GM18520 (cell line): ENCODE measurements around the gene ZXDB.
"Not testable (repeated sequence)": the region's sequence is repeated elsewhere in the genome, so short reads cannot be mapped to it uniquely, and the experiment has no call there.

Source experiments
- ATAC-seq: cut with Tn5 transposase; IDR thresholded peaks from one replicate; pipeline ENCODE4 v1.9.1; 2021; ENCODE audit not compliant: unreplicated experiment

The ZXDB gene

DNA sequence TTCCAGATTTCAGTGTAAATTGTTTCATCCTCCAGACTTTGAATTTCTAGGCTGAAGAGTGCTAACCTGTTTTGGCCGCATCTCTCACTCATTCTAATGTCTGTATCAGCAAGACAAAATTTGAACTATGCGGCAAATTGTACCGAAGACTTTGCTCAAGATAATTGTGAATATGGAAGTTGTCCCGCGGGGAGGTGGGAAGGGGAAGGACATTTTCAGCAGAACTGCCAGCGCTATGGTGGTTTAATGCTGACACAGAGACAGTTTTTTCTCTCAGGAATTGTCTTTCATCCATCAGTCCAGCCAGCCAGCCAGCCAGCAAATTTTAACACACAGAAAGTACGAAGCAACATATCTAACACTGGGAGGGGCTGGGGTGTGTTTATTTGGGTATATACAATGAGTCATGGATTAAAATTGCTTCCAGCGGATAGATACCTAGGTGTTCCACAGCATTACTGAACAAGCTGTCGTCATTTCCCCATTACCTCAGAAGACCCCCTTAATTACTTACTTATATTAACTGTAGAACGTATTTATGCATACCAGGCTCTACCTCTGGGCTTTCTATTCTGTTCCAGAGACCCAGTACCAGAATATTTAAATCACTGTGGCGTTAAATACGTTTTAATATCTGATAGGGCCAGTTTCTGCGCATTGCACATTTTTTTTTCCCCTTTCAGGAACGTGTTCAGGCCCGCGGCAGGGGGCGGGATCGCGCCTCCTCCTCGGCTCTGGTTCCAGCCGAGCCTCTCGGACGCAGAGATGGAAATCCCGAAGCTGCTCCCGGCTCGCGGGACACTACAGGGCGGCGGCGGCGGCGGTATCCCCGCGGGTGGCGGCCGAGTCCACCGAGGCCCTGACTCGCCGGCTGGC lies at the start of gene ZXDB:
ZXDB (plus strand) TSS at position 728 of the 876 bp plus-strand sequence; CDS start at position 766, 38 bp downstream.
- peak; percentile 32 for ATAC-seq

DNA sequence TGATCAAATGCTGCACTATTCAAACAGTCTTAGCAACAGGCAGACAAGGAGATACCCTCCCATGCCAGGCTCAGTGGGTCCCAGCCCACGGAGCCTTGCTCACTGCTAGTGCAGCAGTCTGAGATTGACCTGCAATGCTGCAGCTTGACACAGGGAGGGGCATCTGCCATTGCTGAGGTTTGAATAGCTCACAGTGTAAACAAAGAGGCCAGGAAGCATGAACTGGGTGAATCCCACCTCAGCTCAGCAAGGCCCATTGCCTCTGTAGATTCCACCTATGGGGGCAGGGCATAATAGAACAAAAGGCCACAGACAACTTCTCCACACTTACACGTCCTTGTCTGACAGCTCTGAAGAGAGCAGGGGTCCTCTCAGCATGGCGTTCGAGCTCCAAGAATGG lies 26.6 kb upstream of the ZXDB start:
- no peak for ATAC-seq

DNA sequence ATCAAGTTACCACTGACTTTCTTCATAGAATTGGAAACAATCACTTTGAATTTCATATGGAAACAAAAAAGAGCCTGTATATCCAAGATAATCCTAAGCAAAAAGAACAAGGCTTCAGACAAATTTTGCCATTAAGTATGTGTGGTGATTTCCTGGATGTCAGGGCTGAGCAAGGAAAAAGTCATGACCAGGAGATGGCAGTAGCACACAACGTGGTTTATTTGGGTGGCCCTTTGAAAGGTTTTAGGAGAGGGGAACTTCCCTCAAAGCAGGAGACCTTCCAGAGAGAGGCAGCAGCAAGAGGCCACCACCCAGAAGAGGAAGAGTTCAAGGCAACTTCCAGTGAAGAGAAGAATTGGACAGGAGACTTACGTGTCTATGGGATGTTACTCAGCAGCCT lies 18.1 kb upstream of the ZXDB start:
- no peak for ATAC-seq

DNA sequence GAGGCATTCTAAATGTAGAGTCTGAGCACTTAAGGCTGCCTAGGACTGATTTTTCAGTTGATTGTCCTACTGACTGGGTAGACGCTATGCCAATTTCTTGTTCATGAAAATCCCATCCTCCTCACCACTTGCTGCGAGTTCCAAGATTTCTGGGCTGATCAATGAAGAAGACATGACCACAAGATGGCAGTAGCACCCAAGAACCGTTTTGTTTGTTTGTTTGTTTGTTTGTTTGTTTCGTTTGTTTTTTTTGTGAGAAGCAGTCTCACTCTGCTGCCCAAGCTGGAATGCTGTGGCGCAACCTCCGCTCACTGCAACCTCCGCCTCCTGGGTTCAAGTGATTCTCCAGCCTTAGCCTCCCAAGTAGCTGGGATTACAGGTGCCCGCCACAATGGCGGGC lies 8.9 kb upstream of the ZXDB start:
- ATAC-seq = not testable (repeated sequence)

DNA sequence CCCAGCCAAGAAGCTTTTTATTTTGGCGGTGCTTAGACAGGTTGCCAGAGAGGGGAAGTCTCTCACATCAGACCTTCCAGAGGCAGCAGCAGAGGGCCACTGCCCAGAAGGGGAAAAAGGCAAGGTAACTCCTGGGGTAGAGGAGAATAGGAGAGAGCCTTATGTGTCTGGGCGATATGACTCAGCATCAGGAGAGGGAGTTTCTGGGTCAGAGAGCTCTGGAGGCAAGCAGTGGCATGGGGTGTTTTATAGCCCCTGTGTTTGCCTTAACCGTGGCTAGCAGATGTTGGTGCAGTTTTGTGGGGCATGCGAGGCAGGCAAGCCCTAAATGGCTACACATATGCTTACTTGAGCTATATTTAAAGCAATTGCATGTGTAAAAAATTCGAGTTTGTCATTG lies 8.3 kb upstream of the ZXDB start:
- no peak for ATAC-seq

DNA sequence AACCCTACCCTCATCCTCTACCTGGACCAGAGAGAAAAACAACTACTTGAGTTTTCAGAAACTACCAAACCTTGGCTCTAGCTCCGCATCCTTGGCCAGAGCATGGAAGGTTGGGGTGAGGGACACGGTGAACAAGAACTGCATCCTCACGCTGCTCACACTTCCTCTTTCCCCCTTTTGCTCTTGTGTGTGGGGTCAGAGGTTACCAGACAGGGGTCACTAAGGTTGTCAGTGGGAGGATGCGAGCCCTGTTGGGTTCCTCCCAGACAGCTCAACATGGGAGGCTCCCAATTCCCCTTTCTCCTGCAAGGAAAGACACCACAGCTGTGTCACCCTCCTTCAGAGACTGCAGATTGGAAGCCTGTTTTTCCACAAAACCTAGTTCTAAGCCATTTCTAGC lies 5.5 kb upstream of the ZXDB start:
- ATAC-seq = no peak

DNA sequence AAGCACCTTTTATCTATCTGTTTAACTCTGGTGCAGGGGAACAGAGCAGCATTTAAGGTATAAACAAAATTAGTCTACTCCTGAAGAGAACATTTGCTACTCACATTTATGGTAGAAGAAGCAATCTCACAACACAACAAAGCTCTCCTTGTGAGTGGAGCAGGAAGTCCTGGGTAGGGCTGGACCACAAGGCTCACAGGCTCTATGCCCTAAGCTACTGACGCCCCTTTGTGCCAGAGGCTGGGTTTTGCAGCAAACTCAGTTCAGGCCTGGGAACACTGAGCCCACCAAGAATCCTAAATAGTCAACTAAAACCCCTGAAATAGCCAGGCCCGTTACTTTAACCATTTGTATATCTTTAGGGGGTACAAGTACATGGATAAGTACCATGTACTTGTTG lies 4.7 kb upstream of the ZXDB start:
- no peak for ATAC-seq

DNA sequence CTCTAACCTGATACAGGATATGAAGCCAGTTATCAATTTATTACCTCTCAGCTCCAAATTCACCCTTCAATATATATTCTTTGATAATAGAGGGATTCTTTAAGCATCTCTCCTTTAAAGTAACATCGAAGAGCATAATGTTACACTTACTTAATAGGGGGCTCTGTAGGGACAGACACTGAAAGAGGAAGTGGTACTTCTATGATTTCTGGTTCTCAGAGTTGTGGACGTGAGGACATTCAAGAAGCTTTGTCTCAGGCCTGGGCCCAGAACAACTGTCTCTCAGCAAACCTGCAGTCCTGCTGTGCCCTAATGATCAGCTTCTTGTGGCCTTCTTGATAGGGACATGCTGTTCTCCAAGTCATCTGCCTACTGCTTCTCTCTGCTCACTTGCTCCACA lies 4.2 kb upstream of the ZXDB start:
- peak; percentile 27 for ATAC-seq

DNA sequence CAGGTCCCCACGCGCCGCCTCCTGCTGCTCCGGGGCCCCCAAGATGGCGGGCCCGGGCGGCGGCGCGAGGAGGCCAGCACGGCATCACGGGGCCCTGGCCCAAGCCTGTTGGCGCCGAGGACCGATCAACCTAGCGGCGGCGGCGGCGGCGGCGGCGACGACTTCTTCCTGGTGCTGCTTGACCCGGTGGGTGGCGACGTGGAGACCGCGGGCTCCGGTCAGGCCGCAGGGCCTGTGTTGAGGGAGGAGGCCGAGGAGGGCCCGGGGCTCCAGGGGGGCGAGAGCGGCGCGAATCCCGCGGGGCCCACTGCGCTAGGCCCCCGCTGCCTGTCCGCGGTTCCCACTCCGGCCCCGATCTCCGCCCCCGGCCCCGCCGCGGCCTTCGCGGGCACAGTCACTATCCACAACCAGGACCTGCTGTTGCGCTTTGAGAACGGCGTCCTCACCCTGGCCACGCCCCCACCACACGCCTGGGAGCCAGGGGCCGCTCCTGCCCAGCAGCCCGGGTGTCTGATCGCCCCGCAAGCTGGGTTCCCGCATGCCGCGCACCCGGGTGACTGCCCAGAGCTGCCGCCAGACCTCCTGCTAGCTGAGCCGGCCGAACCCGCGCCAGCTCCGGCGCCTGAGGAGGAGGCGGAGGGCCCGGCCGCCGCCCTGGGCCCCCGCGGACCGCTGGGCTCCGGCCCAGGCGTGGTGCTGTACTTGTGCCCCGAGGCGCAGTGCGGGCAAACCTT lies 516 bp downstream of the ZXDB start:
- ATAC-seq = peak; percentile 54

DNA sequence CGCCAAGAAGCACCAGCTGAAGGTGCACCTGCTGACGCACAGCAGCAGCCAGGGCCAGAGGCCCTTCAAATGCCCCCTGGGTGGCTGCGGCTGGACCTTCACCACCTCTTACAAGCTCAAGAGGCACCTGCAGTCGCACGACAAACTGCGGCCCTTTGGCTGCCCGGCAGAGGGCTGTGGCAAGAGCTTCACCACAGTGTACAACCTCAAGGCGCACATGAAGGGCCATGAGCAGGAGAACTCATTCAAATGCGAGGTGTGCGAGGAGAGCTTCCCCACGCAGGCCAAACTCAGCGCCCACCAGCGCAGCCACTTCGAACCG lies 1.0 kb downstream of the ZXDB start:
- peak; percentile 39 for ATAC-seq

DNA sequence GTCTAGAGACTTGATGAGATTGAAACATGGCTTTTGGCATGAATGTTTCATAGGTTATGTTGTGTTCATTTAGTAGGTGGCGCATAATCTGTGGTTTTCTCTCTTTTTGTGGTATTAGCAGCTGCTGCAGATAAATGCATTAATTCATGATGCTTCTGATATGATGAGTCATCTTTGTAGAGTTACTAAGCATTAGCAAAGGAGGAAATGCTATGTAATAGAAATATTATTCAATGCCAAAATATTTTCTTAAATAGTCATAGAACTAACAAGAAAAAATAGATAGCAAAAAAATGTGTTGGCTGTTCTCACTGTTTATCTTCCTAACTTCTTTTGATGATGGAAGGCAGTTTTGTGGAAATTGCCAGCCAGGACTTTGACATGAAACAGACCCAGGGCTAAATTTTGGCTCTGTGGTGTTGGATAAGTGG lies 3.6 kb downstream of the ZXDB start:
- ATAC-seq = no peak

DNA sequence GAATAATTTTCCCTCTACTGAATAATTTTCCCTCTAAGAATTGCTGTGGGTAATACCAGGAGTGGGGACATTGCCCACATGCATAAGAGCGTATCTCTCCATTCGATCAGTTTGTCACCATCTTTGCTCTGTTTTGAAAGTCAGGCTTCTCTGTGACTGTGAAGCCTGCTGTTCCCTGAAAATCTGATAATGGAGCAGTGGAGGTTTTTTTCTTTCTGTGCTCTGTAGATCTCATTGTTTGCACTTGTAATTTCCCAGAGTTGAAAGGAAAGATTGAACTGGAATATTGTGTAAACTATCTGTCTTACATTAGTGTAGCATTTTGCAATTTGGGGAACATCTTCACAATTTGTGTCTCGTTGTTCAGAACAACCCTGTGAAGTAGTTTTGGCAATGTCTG lies 4.3 kb downstream of the ZXDB start:
- ATAC-seq = no peak

DNA sequence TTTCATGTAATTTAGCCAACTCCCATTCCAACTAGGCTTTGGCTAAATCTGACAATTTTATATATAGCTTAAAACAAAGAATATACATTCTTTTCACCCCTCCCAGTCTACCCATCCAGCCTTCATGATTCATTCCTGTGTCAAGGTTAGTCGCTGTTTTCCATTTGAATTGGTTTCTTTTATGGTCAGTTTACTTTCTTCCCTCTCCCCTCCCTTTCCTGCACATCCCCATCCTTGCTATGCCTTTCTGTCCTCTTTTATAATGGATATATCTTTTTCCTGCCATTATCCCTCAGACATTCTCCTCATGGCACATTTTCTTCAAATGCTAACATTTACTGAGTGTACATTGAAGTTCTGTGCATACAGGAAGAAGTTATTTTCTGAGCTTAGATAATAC lies 4.7 kb downstream of the ZXDB start:
- no peak for ATAC-seq

DNA sequence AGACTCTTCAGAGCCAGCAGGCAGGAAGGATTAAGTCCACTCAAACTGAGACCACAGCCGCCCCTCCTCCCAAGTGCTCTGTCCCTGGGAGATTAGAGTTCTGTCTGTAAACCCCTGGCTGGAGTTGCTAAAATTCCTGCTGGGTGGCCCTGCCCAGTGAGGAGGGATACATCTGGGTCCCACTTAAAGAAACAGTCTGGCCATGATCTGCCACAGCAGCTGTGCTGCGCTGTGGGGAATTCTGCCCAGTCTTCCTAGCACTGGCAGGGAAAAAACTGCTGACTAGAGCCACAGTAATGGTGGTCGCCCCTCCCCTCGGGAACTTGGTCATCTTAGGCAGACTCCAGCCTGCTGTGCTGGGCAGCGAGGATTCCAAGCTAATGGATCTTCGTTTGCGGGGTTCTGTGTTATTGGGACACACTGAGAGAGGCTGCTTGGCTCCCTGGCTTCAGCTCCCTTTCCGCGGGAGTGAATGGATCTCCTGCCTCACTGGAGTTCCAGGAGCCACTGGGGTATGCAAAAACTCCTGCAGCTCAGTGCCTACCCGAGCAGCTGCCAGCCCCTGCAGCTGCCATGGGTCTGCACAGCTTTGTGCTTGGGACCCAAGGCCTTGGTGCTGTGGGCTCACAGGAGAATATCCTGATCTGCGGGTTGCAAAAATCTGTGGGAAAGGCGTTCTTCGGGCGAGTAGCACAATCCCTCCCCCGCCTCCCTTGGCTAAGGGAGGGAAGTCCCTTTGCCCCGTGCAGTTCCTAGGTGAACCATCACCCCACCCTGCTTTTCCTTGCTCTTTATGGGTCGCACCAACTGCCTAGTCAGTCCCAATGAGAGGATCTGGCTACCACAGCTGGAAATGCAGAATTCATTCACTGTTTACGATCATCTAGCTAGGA lies 15.7 kb downstream of the ZXDB start:
- no peak for ATAC-seq

DNA sequence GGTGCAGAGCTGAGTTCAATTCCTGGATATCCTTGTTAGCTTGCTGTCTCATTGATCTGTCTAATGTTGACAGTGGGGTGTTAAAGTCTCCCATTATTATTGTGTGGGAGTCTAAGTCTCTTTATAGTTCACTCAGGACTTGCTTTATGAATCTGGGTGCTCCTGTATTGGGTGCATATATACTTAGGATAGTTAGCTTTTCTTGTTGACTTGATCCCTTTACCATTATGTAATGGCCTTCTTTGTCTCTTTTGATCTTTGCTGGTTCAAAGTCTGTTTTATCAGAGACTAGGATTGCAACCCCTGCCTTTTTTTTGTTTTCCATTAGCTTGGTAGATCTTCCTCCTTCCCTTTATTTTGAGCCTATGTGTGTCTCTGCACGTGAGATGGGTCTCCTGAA lies 21.5 kb downstream of the ZXDB start:
- ATAC-seq = not testable (repeated sequence)

DNA sequence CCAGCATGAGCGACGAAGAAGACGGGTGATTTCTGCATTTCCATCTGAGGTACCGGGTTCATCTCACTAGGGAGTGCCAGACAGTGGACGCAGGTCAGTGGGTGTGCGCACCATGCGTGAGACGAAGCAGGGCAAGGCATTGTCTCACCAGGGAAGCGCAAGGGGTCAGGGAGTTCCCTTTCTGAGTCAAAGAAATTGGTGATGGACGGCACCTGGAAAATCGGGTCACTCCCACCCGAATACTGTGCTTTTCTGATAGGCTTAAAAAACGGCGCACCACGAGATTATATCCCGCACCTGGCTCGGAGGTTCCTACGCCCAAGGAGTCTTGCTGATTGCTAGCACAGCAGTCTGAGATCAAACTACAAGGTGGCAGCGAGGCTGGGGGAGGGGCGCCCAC lies 37.6 kb downstream of the ZXDB start:
- not testable (repeated sequence) for ATAC-seq

DNA sequence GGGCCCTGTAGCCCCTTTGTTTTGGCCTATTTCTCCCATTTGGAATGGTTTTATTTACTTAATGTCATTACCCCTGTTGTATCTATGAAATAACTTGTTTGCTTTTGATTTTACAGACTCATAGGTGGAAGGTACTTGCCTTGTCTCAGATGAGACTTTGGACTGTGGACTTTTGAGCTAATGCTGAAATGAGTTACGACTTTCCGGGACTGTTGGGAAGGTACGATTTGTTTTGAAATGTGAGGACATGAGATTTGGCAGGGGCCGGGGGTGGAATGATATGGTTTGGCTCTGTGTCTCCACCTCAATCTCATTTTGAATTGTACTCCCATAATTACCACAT lies 48.8 kb downstream of the ZXDB start:
- no peak for ATAC-seq

DNA sequence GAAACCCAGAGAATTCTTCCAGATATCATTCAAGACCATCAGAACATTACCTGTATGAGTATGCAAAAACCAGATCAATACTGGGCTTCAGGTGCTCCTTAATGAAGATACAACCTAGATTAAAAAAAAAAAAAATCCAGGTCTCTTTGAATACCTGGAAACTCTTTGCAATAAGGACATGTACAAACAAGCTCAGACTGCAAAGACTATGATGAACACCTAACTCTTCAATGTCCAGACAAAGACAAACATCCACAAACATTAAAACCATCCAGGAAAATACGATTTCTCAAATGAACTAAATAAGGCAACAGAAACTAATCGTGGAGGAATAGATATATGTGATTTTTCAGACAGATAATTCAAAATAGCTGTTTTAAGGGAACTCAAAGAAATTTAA lies 49.5 kb downstream of the ZXDB start:
- no peak for ATAC-seq

DNA sequence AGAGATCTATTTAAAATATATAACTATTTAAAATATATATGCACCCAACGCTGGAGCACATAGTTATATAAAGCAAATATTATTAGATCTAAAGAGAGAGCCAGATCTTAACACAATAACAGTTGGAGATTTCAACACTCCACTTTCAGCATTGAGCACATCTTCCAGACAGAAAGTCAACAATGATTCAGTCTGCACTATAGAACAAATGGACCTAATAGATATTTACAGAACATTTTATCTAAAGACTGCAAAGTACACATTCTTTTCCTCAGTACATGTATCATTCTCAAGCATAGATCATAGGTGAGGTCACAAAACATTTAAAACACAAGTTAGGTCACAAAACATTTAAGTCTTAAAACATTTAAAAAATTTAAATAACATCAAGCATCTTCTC lies 51.9 kb downstream of the ZXDB start:
- no peak for ATAC-seq

DNA sequence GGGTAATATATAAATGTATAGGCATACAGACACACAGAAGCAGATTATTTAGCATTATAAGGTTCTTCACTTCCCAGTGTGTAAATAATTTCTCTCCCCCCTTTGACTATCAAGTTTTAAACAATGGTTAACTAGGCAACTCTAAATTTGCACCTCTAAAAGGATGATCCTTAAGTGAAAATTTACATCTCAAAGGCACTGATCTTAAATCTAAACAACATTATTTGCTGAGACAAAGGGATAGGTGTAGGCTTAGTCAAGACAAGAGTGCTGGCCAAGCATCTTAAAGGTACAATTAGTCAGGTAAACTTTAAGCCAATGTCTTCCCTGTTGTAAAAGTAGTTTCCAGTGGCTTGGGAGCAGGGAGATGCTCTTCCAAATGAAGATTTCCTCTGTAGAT lies 55.2 kb downstream of the ZXDB start:
- no peak for ATAC-seq
